COR-L47 (cell line): ENCODE data around the gene ITIH4.

Experiments
- DNase-seq: peaks from one replicate; lab custom pipeline; 2025; lab: John Stamatoyannopoulos, UW

Gene ITIH4

GRCh38 chr3:52831500-52832301 lies 1.2 kb upstream of the ITIH4 start:
- DNase-seq, result no peak

DNA sequence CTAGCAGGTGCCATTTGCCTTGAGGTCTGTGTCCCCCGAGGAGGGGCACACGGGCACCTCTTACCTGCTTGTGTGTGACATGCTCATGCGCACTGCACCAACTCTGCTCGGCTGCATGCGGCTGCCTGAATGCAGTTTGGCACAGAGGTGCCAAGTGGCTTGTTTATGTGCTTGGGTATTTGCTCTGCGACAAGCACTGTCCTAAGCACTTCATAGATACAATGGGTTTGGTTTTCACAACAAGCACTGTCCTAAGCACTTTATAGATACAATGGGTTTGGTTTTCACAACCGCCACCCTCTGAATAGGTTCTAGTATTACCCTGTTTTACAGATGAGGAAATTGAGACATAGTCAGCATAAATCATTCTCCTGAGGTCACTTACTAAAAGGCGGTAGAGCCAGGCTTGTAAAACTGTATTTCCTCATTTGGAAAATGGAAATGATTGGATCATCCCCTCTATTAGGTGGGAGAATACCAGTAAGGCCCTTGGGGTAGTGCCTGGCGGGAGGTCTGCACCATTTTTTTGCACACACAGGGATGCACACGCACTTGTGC lies 487 bp downstream of the ITIH4 start:
- DNase-seq, result no peak

DNA sequence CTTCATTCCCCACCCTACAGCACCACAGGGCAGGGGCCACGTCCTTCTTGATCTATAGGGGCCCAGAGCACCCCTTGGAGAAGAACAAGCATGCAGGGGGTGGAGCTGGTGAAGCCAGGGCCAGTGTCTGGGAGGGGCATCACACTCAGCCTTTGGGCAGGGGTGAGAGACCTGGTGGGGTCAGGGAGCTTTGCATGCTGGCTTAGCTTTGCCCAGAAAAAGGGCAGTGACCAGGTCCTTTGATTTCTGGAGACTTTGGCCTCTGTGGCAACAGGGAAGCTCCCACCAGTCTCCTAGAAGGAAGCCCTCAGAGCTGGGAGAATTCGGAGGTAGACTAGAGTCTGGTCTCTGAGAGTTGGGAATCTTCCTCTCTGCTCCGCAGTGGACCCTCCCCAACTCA lies 990 bp downstream of the ITIH4 start:
- no peak for DNase-seq

GRCh38 chr3:52827866-52828376 lies 2.6 kb downstream of the ITIH4 start:
- DNase-seq, result no peak

- no peak for DNase-seq
Observed at GRCh38 chr3:52827441-52827840, 3.0 kb downstream of the ITIH4 start.

GRCh38 chr3:52824037-52824436 lies 6.4 kb downstream of the ITIH4 start:
- no peak for DNase-seq

- DNase-seq, result no peak
Observed at GRCh38 chr3:52822363-52822762, 8.1 kb downstream of the ITIH4 start.

DNA sequence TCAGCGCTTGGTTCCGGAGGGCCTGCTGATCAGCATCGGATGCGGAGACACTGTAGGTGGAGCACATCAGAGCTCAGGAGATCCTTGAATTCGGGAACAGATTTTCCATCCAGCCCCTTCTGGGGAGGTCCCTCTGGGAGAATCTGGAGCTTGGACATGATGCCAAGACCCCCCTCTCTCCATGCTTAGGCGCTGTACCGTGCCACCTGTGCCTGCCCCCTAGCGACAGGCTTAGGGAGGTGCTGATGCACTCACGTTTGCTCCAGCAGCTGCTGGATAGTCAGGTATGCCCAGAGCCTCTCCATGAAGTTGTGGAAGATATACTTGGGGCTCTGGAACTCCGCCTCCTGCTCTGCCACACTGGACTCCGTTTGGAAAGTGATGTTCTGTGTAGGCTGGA lies 9.7 kb downstream of the ITIH4 start:
- DNase-seq, result no peak

GRCh38 chr3:52819936-52820335 lies 10.5 kb downstream of the ITIH4 start:
- no peak for DNase-seq

- no peak for DNase-seq
Observed at GRCh38 chr3:52817860-52818259, 12.6 kb downstream of the ITIH4 start.

DNA sequence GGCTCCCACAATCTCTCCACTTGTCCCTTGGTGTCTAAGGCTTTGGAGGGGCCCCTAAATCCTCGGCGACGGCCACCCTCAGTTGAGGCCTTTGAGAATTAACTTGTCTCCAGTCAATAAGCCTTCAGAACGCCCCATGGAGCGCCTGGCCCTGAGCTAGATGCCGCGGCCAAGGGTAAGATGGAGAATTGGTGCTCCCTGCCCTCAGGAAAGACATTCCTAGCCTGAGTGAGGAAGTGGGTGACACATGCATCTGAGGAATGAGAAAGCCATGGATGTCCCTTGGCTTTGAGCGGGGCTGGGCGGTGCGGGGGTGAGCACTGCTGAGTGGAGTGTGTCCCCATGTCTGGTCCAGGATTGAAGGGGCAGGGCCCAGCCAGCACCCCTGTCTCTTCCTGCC lies 13.3 kb downstream of the ITIH4 start:
- no peak for DNase-seq

- no peak for DNase-seq
Observed at GRCh38 chr3:52816654-52817053, 13.8 kb downstream of the ITIH4 start.

GRCh38 chr3:52816199-52816598 lies 14.3 kb downstream of the ITIH4 start:
- DNase-seq, result no peak

DNA sequence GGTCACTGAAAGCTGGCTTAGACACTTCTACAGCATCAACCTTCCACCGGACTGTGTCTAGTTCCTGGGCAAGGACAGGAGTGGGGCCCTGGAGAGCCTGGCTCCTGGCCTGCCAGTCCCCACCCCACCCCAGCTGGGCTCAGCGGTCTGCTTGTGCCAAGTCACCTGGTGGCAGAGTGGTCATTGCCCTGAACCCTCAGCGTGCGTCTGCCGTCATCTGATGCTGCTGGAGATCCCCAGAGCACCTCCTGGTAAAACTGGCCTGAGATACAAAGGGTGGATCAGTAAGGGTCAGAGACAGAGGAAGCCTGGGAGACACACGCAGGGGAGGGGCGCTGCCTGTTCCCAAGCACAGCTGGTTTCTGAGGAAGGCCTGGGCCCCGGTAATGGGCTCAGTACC lies 16.7 kb downstream of the ITIH4 start:
- no peak for DNase-seq

- DNase-seq, result no peak
Observed at GRCh38 chr3:52811452-52812011, 18.9 kb downstream of the ITIH4 start.

GRCh38 chr3:52810923-52811322 lies 19.5 kb downstream of the ITIH4 start:
- DNase-seq, result no peak

- no peak for DNase-seq
Observed at GRCh38 chr3:52809662-52810377, 20.7 kb downstream of the ITIH4 start.

DNA sequence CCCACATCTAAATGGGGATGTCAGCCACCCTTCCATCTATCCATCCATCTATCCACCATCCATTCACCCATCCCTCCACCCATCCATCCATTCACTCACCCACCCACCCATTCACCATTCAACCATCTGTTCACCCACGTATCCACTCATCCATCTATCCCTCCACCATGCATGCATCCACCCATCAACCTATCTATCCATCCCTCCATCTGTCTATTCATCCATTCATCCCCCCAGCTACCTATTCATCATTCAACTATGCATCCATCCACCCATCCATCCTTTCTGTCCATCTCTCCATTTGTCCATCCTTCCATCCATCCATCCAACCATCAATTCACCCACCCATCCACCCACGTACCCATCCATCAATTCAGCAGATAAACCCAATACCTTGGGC lies 21.3 kb downstream of the ITIH4 start:
- DNase-seq, result no peak

- DNase-seq, result no peak
Observed at GRCh38 chr3:52805270-52806039, 25.0 kb downstream of the ITIH4 start.

- no peak for DNase-seq
Observed at GRCh38 chr3:52801839-52802238, 28.6 kb downstream of the ITIH4 start.

DNA sequence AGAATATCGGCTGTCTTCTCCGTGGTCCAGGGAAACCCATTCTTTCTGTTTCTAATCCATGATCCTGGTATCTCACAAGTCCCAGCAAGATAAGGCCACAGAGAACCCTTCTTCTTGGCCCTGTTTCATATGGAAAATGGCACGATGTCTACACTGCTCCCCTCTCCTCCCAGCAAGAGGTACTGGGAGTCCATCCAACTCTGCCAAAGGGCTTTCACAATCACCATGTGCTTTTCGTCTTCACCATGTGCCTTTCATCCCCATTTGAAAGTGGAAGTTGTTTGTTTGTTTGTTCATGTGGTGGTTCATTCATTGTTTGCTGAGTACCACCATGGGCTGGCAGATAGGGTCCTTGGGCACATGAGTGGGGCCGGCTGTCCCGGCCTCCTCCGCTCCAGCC lies 30.4 kb downstream of the ITIH4 start:
- DNase-seq, result no peak

DNA sequence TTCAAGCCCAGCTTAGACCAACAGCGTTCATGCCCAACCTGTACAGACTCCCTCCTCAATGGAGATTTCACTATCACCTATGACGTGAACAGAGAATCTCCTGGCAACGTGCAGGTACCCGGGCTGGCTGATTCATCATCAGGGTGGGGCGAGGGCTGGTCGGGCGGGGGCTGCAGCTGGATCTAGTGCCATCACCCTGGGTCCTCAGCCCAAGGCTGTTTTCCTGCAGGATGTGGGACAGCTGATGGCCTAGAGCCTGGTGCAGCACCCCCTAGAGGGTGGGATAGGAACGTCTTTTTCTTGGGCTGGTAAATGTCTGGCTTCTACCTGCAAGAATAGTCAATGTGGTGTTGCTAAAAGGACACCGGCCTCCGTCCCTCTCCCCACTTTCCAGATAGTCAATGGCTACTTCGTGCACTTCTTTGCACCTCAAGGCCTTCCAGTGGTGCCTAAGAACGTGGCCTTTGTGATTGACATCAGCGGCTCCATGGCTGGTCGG lies 31.4 kb downstream of the ITIH4 start:
- DNase-seq, result no peak
